Breast epithelium (tissue), 3 donors: ENCODE results near the gene DDR1.

Experiments used
- CTCF ChIP-seq, 3 donors: fragments of 450-650 bp; IDR thresholded peaks; one replicate each; pipeline ENCODE4 v1.5.1; 2016 to 2017; ENCODE audit warnings: antibody characterized with exemption in 3 of 3, mild to moderate bottlenecking in 3 of 3, moderate library complexity in 3 of 3
- POLR2A ChIP-seq: fragments of 450-650 bp; IDR thresholded peaks from one replicate; pipeline ENCODE4 v1.6.1; 2016; ENCODE audit warnings: antibody characterized with exemption, mild to moderate bottlenecking, moderate library complexity
- POLR2AphosphoS5 ChIP-seq, 3 donors: sonication (generic); formaldehyde crosslinking; IDR thresholded peaks; one replicate each; pipeline ENCODE4 v1.6.1; 2017; ENCODE audit warnings: antibody characterized with exemption in 3 of 3

- TF ChIP-seq CTCF (IDR thresholded peaks at IDR 0.05), result no peak
- TF ChIP-seq POLR2AphosphoS5 (IDR thresholded peaks at IDR 0.05), result no peak
- TF ChIP-seq POLR2A, result no peak
These were observed 46.2 kb downstream of the DDR1 start for GRCh38 chr6:30930506-30930905.
